Activated CD4-positive, alpha-beta memory T cell treated with anti-CD3 and anti-CD28 coated beads for 36 hours (primary cell): ENCODE results near the gene OR11H7. TPM values are rescaled to one million over a fixed set of nuclear protein-coding genes. Genes with fewer than 3 reads are reported as not detected.

Experiments used
- total RNA-seq, 2 experiments: library from RNA; stranded (reverse); gene quantifications; one replicate each; pipeline ENCODE4 v1.2.3, GENCODE V29; 2021

Gene OR11H7
- total RNA-seq, 2 experiments from 2014 or later = not detected

Other genes starting within 250 kb of the OR11H7 start
- gene OR4Q2, start 226.8 kb upstream of the OR11H7 start, total RNA-seq = not detected
- not detected for gene OR4K14, start 209.7 kb upstream of the OR11H7 start, total RNA-seq
- not detected for gene OR4K13, start 192.9 kb upstream of the OR11H7 start, total RNA-seq
- gene OR4L1, start 168.9 kb upstream of the OR11H7 start, total RNA-seq = not detected
- gene OR4K17, start 118.2 kb upstream of the OR11H7 start, total RNA-seq = not detected
- not detected for gene OR4N5, start 90.2 kb upstream of the OR11H7 start, total RNA-seq
- gene OR11G2, start 38.1 kb upstream of the OR11H7 start, total RNA-seq = not detected
- gene OR11H6, start 5.3 kb upstream of the OR11H7 start, total RNA-seq = not detected
- not detected for gene OR11H4, start 10.3 kb downstream of the OR11H7 start, total RNA-seq
- gene TTC5, start 77.0 kb downstream of the OR11H7 start, total RNA-seq = 10 to 100 TPM; 19.0 to 22.7 TPM
- gene CCNB1IP1, start 104.3 kb downstream of the OR11H7 start, total RNA-seq = 10 to 100 TPM; 70.2 to 77.4 TPM
- gene PARP2, start 114.7 kb downstream of the OR11H7 start, total RNA-seq = 10 to 100 TPM; 46.3 to 47.3 TPM
- 10 to 100 TPM; 47.1 to 49.3 TPM for gene TEP1, start 184.5 kb downstream of the OR11H7 start, total RNA-seq
- gene KLHL33, start 207.2 kb downstream of the OR11H7 start, total RNA-seq = under 1 TPM in 1 of 2 experiments, not detected in 1; 0.12 TPM
- 10 to 100 TPM; 39.2 to 41.0 TPM for gene OSGEP, start 225.8 kb downstream of the OR11H7 start, total RNA-seq
- gene APEX1, start 226.2 kb downstream of the OR11H7 start, total RNA-seq = 100 to 1,000 TPM; 186 to 193 TPM
- 10 to 100 TPM; 31.1 to 35.2 TPM for gene PIP4P1, start 232.5 kb downstream of the OR11H7 start, total RNA-seq
- gene PNP, start 240.4 kb downstream of the OR11H7 start, total RNA-seq = 100 to 1,000 TPM; 178 to 179 TPM